ENCODE measurements around the gene PPP1R10.

The PPP1R10 gene

DNA sequence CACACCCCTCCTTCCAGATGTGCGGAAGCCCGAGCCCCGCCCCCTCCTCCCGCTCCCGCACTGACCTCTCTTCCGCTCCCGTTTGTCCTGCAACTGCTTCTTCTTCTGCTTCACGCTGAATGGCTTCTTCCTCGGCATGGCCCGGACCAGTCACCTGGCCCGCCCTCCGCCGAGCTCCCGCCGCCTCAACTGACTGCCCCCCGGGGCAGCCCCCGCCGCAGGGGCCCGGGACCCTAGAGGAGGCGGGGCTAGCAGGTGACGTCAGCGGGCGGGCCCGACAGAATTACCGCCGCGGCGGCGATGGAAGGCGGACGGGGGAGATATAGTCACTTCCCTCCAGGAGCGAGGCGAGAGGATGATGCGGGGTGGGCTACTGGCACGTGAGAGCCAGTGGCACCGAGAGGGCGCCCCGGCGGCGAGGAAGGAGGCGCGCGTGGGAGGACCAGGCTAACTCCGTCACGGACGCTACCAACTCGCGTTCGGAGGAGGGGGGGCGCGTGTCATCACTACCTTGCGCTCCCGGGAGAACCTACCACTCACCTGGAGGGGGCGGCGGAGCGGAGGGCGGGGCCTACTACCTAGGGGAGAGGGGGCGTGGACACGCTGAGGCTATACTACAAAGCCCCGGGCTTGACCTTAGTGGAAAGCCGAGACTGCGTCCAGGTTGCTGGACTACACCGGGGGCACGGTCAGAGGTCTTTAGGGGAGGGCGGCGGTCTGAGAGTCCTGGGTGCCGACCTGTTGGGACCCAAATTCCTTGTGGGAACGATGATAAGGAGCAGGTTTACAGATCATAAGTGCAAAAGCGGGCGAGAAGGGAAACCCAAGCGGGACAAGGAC, 60.8 kb downstream of the PPP1R10 start, which contains the start of gene GNL1:
Gene GNL1 (minus strand): TSS at position 424 of the 840 bp plus-strand sequence. CDS start 286 bp downstream, at position 138.
- peak; percentile 99 for DNase-seq (ENCODE audit: low read depth)

- no peak for DNase-seq (ENCODE audit: low read depth)
These were observed 61.3 kb downstream of the PPP1R10 start for GRCh38 chr6:30555816-30556065.

DNA sequence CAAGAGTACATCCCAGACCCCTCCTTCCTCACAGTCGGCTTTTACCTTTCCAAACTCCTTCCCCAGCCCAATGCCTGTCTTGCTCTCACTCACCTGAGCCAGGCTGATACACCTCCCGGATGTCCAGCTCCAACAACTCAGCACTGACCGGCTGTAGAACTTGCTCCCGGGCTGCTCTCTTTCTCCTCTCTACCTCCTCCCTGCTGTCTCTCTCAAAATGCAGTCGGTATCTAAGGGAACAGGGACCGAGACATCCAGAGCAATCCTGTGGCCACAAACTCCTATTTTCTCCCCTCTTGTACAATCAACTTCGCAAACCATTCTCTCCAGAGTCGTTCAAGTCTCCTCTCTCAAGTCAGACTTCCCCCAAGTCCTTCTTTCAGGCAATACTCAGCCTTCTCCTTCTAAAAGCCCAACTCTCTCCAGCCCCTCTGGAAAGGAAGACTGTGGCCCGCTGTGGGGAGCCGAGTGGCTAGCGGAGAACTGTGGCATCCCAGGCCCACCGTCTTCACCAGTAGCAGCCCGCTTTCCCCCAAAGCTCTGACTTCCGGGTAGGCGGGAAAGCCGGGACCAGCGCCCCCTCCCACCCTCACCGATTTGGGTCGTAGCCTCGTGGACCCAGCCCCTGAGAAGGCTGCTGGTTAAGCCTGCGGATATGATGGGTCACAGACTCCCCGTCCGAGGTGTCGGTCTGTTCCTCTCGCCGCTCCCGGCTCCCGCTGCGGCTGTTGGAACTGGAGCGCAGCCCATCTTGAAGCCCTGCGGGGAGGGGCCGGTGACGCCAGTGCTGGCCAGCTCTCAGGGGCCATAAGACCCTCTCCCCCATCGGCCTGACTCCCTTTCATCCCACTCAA, 61.9 kb downstream of the PPP1R10 start:
- DNase-seq (ENCODE audit: low read depth) = no peak

DNA sequence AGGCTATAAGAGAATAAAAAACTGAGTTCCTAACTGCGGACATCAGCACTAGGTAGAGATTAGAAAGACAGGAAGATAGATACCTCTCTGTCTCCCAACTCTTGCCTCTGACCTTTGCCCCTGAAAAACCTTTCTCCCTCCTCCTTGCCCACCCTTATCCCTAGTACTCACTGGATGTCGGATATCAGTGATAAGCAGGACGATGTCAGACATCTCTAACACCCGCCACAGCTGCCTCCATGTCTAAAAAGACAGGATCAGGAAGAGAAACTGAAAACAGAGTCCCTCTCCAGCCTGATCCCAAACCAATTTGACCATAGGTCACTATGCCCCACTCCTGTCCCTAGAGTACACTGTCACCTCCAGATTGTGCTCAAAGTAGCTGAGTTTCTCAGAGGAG, 62.6 kb downstream of the PPP1R10 start:
- no peak for DNase-seq (ENCODE audit: low read depth)
